NCI-H226 (cell line): ENCODE data around the gene ARFGAP3.
"Not testable (repeated sequence)": the region's sequence is repeated elsewhere in the genome, so short reads cannot be mapped to it uniquely, and the experiment has no call there.

Experiments used
- DNase-seq: peaks from one replicate; pipeline ENCODE4 v3.0.0-alpha.2; 2015

The ARFGAP3 gene

GRCh38 chr22:42792909-42793847 lies 63.9 kb downstream of the ARFGAP3 start:
- DNase-seq = no peak

GRCh38 chr22:42792453-42792908 lies 64.6 kb downstream of the ARFGAP3 start:
- no peak for DNase-seq

- DNase-seq = no peak
Measured at GRCh38 chr22:42791721-42792452, 65.2 kb downstream of the ARFGAP3 start.

- no peak for DNase-seq
Measured at GRCh38 chr22:42788466-42788865, 68.6 kb downstream of the ARFGAP3 start.

- no peak for DNase-seq
Measured at GRCh38 chr22:42788021-42788420, 69.1 kb downstream of the ARFGAP3 start.

- no peak for DNase-seq
Measured at GRCh38 chr22:42787357-42787736, 69.7 kb downstream of the ARFGAP3 start.

GRCh38 chr22:42786606-42787356 lies 70.3 kb downstream of the ARFGAP3 start:
- DNase-seq = no peak

GRCh38 chr22:42785706-42786499 lies 71.2 kb downstream of the ARFGAP3 start:
- no peak for DNase-seq

GRCh38 chr22:42782306-42782705 lies 74.8 kb downstream of the ARFGAP3 start:
- not testable (repeated sequence) for DNase-seq

GRCh38 chr22:42780070-42780540 lies 77.0 kb downstream of the ARFGAP3 start:
- peak; percentile 9 for DNase-seq

- no peak for DNase-seq
Measured at GRCh38 chr22:42777126-42777525, 79.9 kb downstream of the ARFGAP3 start.

GRCh38 chr22:42773167-42773566 lies 83.9 kb downstream of the ARFGAP3 start:
- no peak for DNase-seq

- no peak for DNase-seq
Measured at GRCh38 chr22:42772647-42773046, 84.4 kb downstream of the ARFGAP3 start.

GRCh38 chr22:42770941-42771647 lies 86.0 kb downstream of the ARFGAP3 start:
- DNase-seq = no peak

GRCh38 chr22:42770448-42770726 lies 86.7 kb downstream of the ARFGAP3 start:
- no peak for DNase-seq

- DNase-seq = peak; percentile 55
Measured at GRCh38 chr22:42769574-42770447, 87.3 kb downstream of the ARFGAP3 start.

- DNase-seq = no peak
Measured at GRCh38 chr22:42769238-42769573, 87.9 kb downstream of the ARFGAP3 start.

- no peak for DNase-seq
Measured at GRCh38 chr22:42768385-42769035, 88.6 kb downstream of the ARFGAP3 start.

- no peak for DNase-seq
Measured at GRCh38 chr22:42766860-42767259, 90.2 kb downstream of the ARFGAP3 start.

GRCh38 chr22:42764895-42765363 lies 92.1 kb downstream of the ARFGAP3 start:
- no peak for DNase-seq
